ENCODE results near the gene DGUOK.

- TF ChIP-seq POLR2AphosphoS5 (IDR thresholded peaks at IDR 0.05) (no peak), POLR2A (IDR thresholded peaks at IDR 0.05) (no peak)
- TF ChIP-seq, protein P1, sequence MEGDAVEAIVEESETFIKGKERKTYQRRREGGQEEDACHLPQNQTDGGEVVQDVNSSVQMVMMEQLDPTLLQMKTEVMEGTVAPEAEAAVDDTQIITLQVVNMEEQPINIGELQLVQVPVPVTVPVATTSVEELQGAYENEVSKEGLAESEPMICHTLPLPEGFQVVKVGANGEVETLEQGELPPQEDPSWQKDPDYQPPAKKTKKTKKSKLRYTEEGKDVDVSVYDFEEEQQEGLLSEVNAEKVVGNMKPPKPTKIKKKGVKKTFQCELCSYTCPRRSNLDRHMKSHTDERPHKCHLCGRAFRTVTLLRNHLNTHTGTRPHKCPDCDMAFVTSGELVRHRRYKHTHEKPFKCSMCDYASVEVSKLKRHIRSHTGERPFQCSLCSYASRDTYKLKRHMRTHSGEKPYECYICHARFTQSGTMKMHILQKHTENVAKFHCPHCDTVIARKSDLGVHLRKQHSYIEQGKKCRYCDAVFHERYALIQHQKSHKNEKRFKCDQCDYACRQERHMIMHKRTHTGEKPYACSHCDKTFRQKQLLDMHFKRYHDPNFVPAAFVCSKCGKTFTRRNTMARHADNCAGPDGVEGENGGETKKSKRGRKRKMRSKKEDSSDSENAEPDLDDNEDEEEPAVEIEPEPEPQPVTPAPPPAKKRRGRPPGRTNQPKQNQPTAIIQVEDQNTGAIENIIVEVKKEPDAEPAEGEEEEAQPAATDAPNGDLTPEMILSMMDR (IDR thresholded peaks at IDR 0.05) = no peak
Observed at GRCh38 chr2:73946215-73946614, 19.5 kb downstream of the DGUOK start.

Data from sigmoid colon (tissue), 4 donors.